Right renal pelvis (tissue), 4 donors: ENCODE data around the gene VARS1. TPM values are rescaled to one million over a fixed set of nuclear protein-coding genes. Genes with fewer than 3 reads are reported as not detected.

Experiments used
- DNase-seq, 4 donors: peaks; one replicate each; pipeline ENCODE4 v3.0.0-alpha.2; 2013; ENCODE audit warnings: low read depth in 4 of 4, low spot score in 3 of 4, missing footprints in 1 of 4
- polyA plus RNA-seq, 4 donors: library from polyadenylated mRNA; unstranded; fragments of 120-200 nt; gene quantifications; one replicate each; pipeline ENCODE4 v1.2.1, GENCODE V29; 2013; ENCODE audit not compliant: insufficient read length in 4 of 4

The VARS1 gene
- polyA plus RNA-seq, 4 donors, result 56.8 to 59.8 (median 59.0) TPM

- DNase-seq, result no peak
These were observed 46.1 kb downstream of the VARS1 start for GRCh38 chr6:31749301-31750036.

Other genes with a start within 250 kb of the VARS1 start
- gene ATP6V1G2, start 249.1 kb downstream of the VARS1 start, polyA plus RNA-seq, result 10 to 100 TPM in 1 of 4 donors, 1 to 10 TPM in 3; 6.4 to 11.8 (median 7.3) TPM
- gene NFKBIL1, start 248.1 kb downstream of the VARS1 start, polyA plus RNA-seq, result 10 to 100 TPM; 19.1 to 27.4 (median 20.8) TPM
- under 1 TPM; 0.22 to 0.45 (median 0.34) TPM for gene LTA, start 223.5 kb downstream of the VARS1 start, polyA plus RNA-seq
- under 1 TPM; 0.08 to 0.28 (median 0.16) TPM for gene TNF, start 220.2 kb downstream of the VARS1 start, polyA plus RNA-seq
- gene LTB, start 213.3 kb downstream of the VARS1 start, polyA plus RNA-seq, result 1 to 10 TPM; 1.0 to 2.3 (median 1.2) TPM
- 1 to 10 TPM; 3.8 to 7.0 (median 4.7) TPM for gene LST1, start 209.5 kb downstream of the VARS1 start, polyA plus RNA-seq
- under 1 TPM in 1 of 4 donors, not detected in 3; 0.25 TPM for gene NCR3, start 202.7 kb downstream of the VARS1 start, polyA plus RNA-seq
- gene AIF1, start 180.5 kb downstream of the VARS1 start, polyA plus RNA-seq, result 10 to 100 TPM; 73.2 to 86.0 (median 82.3) TPM
- 100 to 1,000 TPM; 158 to 215 (median 172) TPM for gene PRRC2A, start 175.0 kb downstream of the VARS1 start, polyA plus RNA-seq
- 100 to 1,000 TPM; 236 to 267 (median 247) TPM for gene BAG6, start 143.1 kb downstream of the VARS1 start, polyA plus RNA-seq
- 100 to 1,000 TPM in 3 of 4 donors, 10 to 100 TPM in 1; 91.2 to 139 (median 117) TPM for gene APOM, start 139.9 kb downstream of the VARS1 start, polyA plus RNA-seq
- gene C6orf47, start 135.0 kb downstream of the VARS1 start, polyA plus RNA-seq, result 10 to 100 TPM; 20.0 to 22.5 (median 20.7) TPM
- 10 to 100 TPM; 25.6 to 28.8 (median 26.0) TPM for gene GPANK1, start 130.8 kb downstream of the VARS1 start, polyA plus RNA-seq
- 100 to 1,000 TPM; 237 to 255 (median 246) TPM for gene CSNK2B, start 129.7 kb downstream of the VARS1 start, polyA plus RNA-seq
- 10 to 100 TPM; 14.0 to 21.3 (median 15.2) TPM for gene LY6G5B, start 125.8 kb downstream of the VARS1 start, polyA plus RNA-seq
- 1 to 10 TPM; 2.4 to 3.3 (median 2.7) TPM for gene LY6G5C, start 114.7 kb downstream of the VARS1 start, polyA plus RNA-seq
- gene ABHD16A, start 92.4 kb downstream of the VARS1 start, polyA plus RNA-seq, result 10 to 100 TPM; 52.5 to 62.6 (median 52.9) TPM
- 1 to 10 TPM in 1 of 4 donors, under 1 TPM in 3; 0.33 to 1.0 (median 0.80) TPM for gene LY6G6F, start 88.9 kb downstream of the VARS1 start, polyA plus RNA-seq
- under 1 TPM in 1 of 4 donors, not detected in 3; 0.82 TPM for gene LY6G6D, start 80.4 kb downstream of the VARS1 start, polyA plus RNA-seq
- gene LY6G6C, start 74.0 kb downstream of the VARS1 start, polyA plus RNA-seq, result under 1 TPM in 3 of 4 donors, not detected in 1; 0.28 to 0.43 (median 0.40) TPM
- 1 to 10 TPM in 3 of 4 donors, under 1 TPM in 1; 0.96 to 3.8 (median 1.2) TPM for gene MPIG6B, start 72.4 kb downstream of the VARS1 start, polyA plus RNA-seq
- 100 to 1,000 TPM; 148 to 230 (median 168) TPM for gene DDAH2, start 66.5 kb downstream of the VARS1 start, polyA plus RNA-seq
- 100 to 1,000 TPM; 290 to 327 (median 297) TPM for gene CLIC1, start 59.2 kb downstream of the VARS1 start, polyA plus RNA-seq
- 10 to 100 TPM; 18.3 to 25.7 (median 20.5) TPM for gene MSH5, start 55.7 kb downstream of the VARS1 start, polyA plus RNA-seq
- gene SAPCD1, start 33.1 kb downstream of the VARS1 start, polyA plus RNA-seq, result 1 to 10 TPM; 2.7 to 9.2 (median 5.6) TPM
- gene VWA7, start 18.4 kb downstream of the VARS1 start, polyA plus RNA-seq, result 10 to 100 TPM in 1 of 4 donors, 1 to 10 TPM in 3; 7.1 to 10.4 (median 8.7) TPM
- gene LSM2, start 11.2 kb upstream of the VARS1 start, polyA plus RNA-seq, result 10 to 100 TPM; 82.9 to 92.5 (median 84.0) TPM
- 1 to 10 TPM; 3.8 to 4.8 (median 4.0) TPM for gene HSPA1L, start 19.5 kb upstream of the VARS1 start, polyA plus RNA-seq
- 100 to 1,000 TPM in 2 of 4 donors, 10 to 100 TPM in 2; 93.4 to 143 (median 105) TPM for gene HSPA1A, start 19.8 kb upstream of the VARS1 start, polyA plus RNA-seq
- 100 to 1,000 TPM; 106 to 189 (median 147) TPM for gene HSPA1B, start 32.0 kb upstream of the VARS1 start, polyA plus RNA-seq
- gene NEU1, start 67.1 kb upstream of the VARS1 start, polyA plus RNA-seq, result 10 to 100 TPM; 76.5 to 91.2 (median 76.6) TPM
- 10 to 100 TPM; 44.2 to 55.2 (median 44.7) TPM for gene SLC44A4, start 83.2 kb upstream of the VARS1 start, polyA plus RNA-seq
- gene EHMT2, start 101.9 kb upstream of the VARS1 start, polyA plus RNA-seq, result 10 to 100 TPM; 71.6 to 88.6 (median 77.8) TPM
- gene ZBTB12, start 106.3 kb upstream of the VARS1 start, polyA plus RNA-seq, result 10 to 100 TPM; 21.6 to 27.7 (median 23.0) TPM
- 1 to 10 TPM; 3.6 to 5.6 (median 4.3) TPM for gene C2, start 132.0 kb upstream of the VARS1 start, polyA plus RNA-seq
- 10 to 100 TPM in 1 of 4 donors, 1 to 10 TPM in 3; 5.0 to 20.8 (median 6.1) TPM for gene CFB, start 150.3 kb upstream of the VARS1 start, polyA plus RNA-seq
- 100 to 1,000 TPM in 1 of 4 donors, 10 to 100 TPM in 3; 88.2 to 102 (median 92.2) TPM for gene NELFE, start 163.2 kb upstream of the VARS1 start, polyA plus RNA-seq
- 10 to 100 TPM; 41.1 to 51.1 (median 44.7) TPM for gene SKIC2, start 163.4 kb upstream of the VARS1 start, polyA plus RNA-seq
- gene DXO, start 176.4 kb upstream of the VARS1 start, polyA plus RNA-seq, result 10 to 100 TPM; 28.9 to 30.7 (median 29.5) TPM
- gene C4A, start 186.3 kb upstream of the VARS1 start, polyA plus RNA-seq, result 10 to 100 TPM; 11.1 to 23.7 (median 14.7) TPM
- 10 to 100 TPM; 13.1 to 21.4 (median 17.3) TPM for gene C4B, start 219.0 kb upstream of the VARS1 start, polyA plus RNA-seq
- 1 to 10 TPM in 1 of 4 donors, under 1 TPM in 3; 0.27 to 1.2 (median 0.95) TPM for gene CYP21A2, start 242.7 kb upstream of the VARS1 start, polyA plus RNA-seq